WTC11 (cell line): ENCODE measurements around the gene PAWR. TPM values are rescaled to one million over a fixed set of nuclear protein-coding genes. Genes with fewer than 3 reads are reported as not detected.

Experiments
- ARID4B ChIP-seq: sonication (generic); formaldehyde crosslinking; IDR thresholded peaks from 2 replicates; pipeline ENCODE4 v1.8.0; 2023; ENCODE audit warnings: missing genetic modification reagents, mild to moderate bottlenecking, borderline replicate concordance
- ATF3 ChIP-seq: sonication (generic); formaldehyde crosslinking; conservative IDR thresholded peaks from 2 replicates; pipeline ENCODE4 v1.8.1; 2022; ENCODE audit warnings: mild to moderate bottlenecking, missing genetic modification reagents
- E2F1 ChIP-seq: sonication (generic); formaldehyde crosslinking; IDR thresholded peaks from 2 replicates; pipeline ENCODE4 v1.8.0; 2022; ENCODE audit warnings: mild to moderate bottlenecking, missing genetic modification reagents
- E2F5 ChIP-seq: sonication (generic); formaldehyde crosslinking; IDR thresholded peaks from 2 replicates; pipeline ENCODE4 v1.8.1; 2022; ENCODE audit warnings: mild to moderate bottlenecking, moderate library complexity, missing genetic modification reagents
- EMX1 ChIP-seq: fragments of 250-450 bp; sonication (Bioruptor Pico); IDR thresholded peaks from 2 replicates; pipeline ENCODE4 v1.8.0; 2021; ENCODE audit warnings: mild to moderate bottlenecking
- FOXJ3 ChIP-seq: sonication (generic); formaldehyde crosslinking; IDR thresholded peaks from 2 replicates; pipeline ENCODE4 v1.9.0; 2021; ENCODE audit warnings: missing genetic modification reagents, mild to moderate bottlenecking, borderline replicate concordance
- FOXK1 ChIP-seq: sonication (generic); formaldehyde crosslinking; IDR thresholded peaks from 2 replicates; pipeline ENCODE4 v1.8.0; 2022; ENCODE audit warnings: mild to moderate bottlenecking, moderate library complexity, missing genetic modification reagents
- GRHL2 ChIP-seq: fragments of 250-450 bp; sonication (Bioruptor Pico); IDR thresholded peaks from 2 replicates; pipeline ENCODE4 v1.8.0; 2022; ENCODE audit warnings: mild to moderate bottlenecking, moderate library complexity; ENCODE audit not compliant: insufficient replicate concordance, severe bottlenecking
- MLX ChIP-seq: sonication (generic); formaldehyde crosslinking; IDR thresholded peaks from 2 replicates; pipeline ENCODE4 v1.8.1; 2023; ENCODE audit warnings: mild to moderate bottlenecking, missing genetic modification reagents, moderate library complexity
- MYBL2 ChIP-seq: sonication (generic); formaldehyde crosslinking; IDR thresholded peaks from 2 replicates; pipeline ENCODE4 v1.8.1; 2023; ENCODE audit warnings: mild to moderate bottlenecking, moderate library complexity, missing genetic modification reagents
- NFYB ChIP-seq: sonication (generic); formaldehyde crosslinking; conservative IDR thresholded peaks from 2 replicates; pipeline ENCODE4 v1.8.0; 2022; ENCODE audit warnings: low read depth, missing genetic modification reagents
- NR2C2 ChIP-seq: sonication (generic); formaldehyde crosslinking; IDR thresholded peaks from 2 replicates; pipeline ENCODE4 v1.8.0; 2022; ENCODE audit warnings: mild to moderate bottlenecking, missing genetic modification reagents
- NR3C1 ChIP-seq: sonication (generic); formaldehyde crosslinking; conservative IDR thresholded peaks from 2 replicates; pipeline ENCODE4 v1.8.1; 2023; ENCODE audit warnings: low read depth, mild to moderate bottlenecking, missing genetic modification reagents
- PRDM15 ChIP-seq: sonication (generic); formaldehyde crosslinking; IDR thresholded peaks from 2 replicates; pipeline ENCODE4 v1.8.0; 2022; ENCODE audit warnings: missing genetic modification reagents
- PREB ChIP-seq: sonication (generic); formaldehyde crosslinking; IDR thresholded peaks from 2 replicates; pipeline ENCODE4 v1.8.1; 2022; ENCODE audit warnings: mild to moderate bottlenecking, missing genetic modification reagents, moderate library complexity, borderline replicate concordance
- RELA ChIP-seq: sonication (generic); formaldehyde crosslinking; IDR thresholded peaks from 2 replicates; pipeline ENCODE4 v1.8.1; 2022; ENCODE audit warnings: missing genetic modification reagents, mild to moderate bottlenecking, borderline replicate concordance
- SOX15 ChIP-seq: fragments of 250-450 bp; sonication (Bioruptor Pico); IDR thresholded peaks from 2 replicates; pipeline ENCODE4 v1.9.0; 2021; ENCODE audit warnings: mild to moderate bottlenecking
- TEAD4 ChIP-seq: sonication (generic); formaldehyde crosslinking; IDR thresholded peaks from 2 replicates; pipeline ENCODE4 v1.8.0; 2022; ENCODE audit warnings: mild to moderate bottlenecking, missing genetic modification reagents
- USF2 ChIP-seq: sonication (generic); formaldehyde crosslinking; IDR thresholded peaks from 2 replicates; pipeline ENCODE4 v1.8.1; 2023; ENCODE audit warnings: mild to moderate bottlenecking, missing genetic modification reagents, moderate library complexity
- ZBTB21 ChIP-seq: sonication (generic); formaldehyde crosslinking; IDR thresholded peaks from 2 replicates; pipeline ENCODE4 v1.8.1; 2023; ENCODE audit warnings: mild to moderate bottlenecking, missing genetic modification reagents, borderline replicate concordance
- ZBTB43 ChIP-seq: sonication (generic); formaldehyde crosslinking; IDR thresholded peaks from 2 replicates; pipeline ENCODE4 v1.8.1; 2023; ENCODE audit warnings: mild to moderate bottlenecking, missing genetic modification reagents
- ZNF138 ChIP-seq: sonication (generic); formaldehyde crosslinking; conservative IDR thresholded peaks from 2 replicates; pipeline ENCODE4 v1.8.1; 2022; ENCODE audit warnings: mild to moderate bottlenecking, moderate library complexity, missing genetic modification reagents
- ZNF219 ChIP-seq: sonication (generic); formaldehyde crosslinking; IDR thresholded peaks from 2 replicates; pipeline ENCODE4 v1.8.0; 2023; ENCODE audit warnings: missing genetic modification reagents, mild to moderate bottlenecking, borderline replicate concordance
- ZNF232 ChIP-seq: sonication (generic); formaldehyde crosslinking; IDR thresholded peaks from 2 replicates; pipeline ENCODE4 v1.8.0; 2022; ENCODE audit warnings: mild to moderate bottlenecking, missing genetic modification reagents
- ZNF423 ChIP-seq: fragments of 250-450 bp; sonication (Bioruptor Pico); IDR thresholded peaks from 2 replicates; pipeline ENCODE4 v2.1.2; 2022; ENCODE audit warnings: mild to moderate bottlenecking, moderate library complexity
- total RNA-seq: library from RNA; stranded (reverse); gene quantifications from 3 replicates; pipeline ENCODE4 v1.2.3, GENCODE V29; 2021

The PAWR gene
- total RNA-seq, 1 experiment from 2014 or later: 397 TPM

GRCh38 chr12:79690142-79690637, 574 bp downstream of the PAWR start (continued):
- TF ChIP-seq NR3C1 (no peak), PRDM15 (CRISPR knock-in tag) (no peak), SOX15 (CRISPR knock-in tag) (no peak), FOXK1 (CRISPR knock-in tag) (no peak), ZBTB21 (CRISPR knock-in tag) (no peak), TEAD4 (CRISPR knock-in tag) (no peak), E2F1 (CRISPR knock-in tag) (no peak), E2F5 (CRISPR knock-in tag) (0 out of 2 replicates have a peak, but pooled peaks have one; percentile 19), ZNF219 (CRISPR knock-in tag) (0 out of 2 replicates have a peak, but pooled peaks have one; percentile 57), MYBL2 (CRISPR knock-in tag) (no peak), USF2 (CRISPR knock-in tag) (peak; percentile 9; the same call in 1 of the 2 replicates), ZNF423 (CRISPR knock-in tag) (no peak), MLX (CRISPR knock-in tag) (no peak), NFYB (CRISPR knock-in tag) (no peak), PREB (CRISPR knock-in tag) (no peak), EMX1 (no peak), ATF3 (CRISPR knock-in tag) (no peak), ARID4B (peak; percentile 31; the same call in 1 of the 2 replicates), ZNF138 (peak; percentile 52; the same call in 1 of the 2 replicates), ZNF232 (CRISPR knock-in tag) (no peak), FOXJ3 (CRISPR knock-in tag) (no peak), NR2C2 (CRISPR knock-in tag) (no peak), RELA (CRISPR knock-in tag) (no peak), ZBTB43 (no peak), GRHL2 (no peak)
